ENCODE data around the gene CEND1. TPM values are rescaled to one million over a fixed set of nuclear protein-coding genes. Genes with fewer than 3 reads are reported as not detected.

Gene CEND1
- total RNA-seq, 4 donors from 2014 or later, result not detected

GRCh38 chr11:776263-776560 is 13.7 kb downstream of the CEND1 start:
- ATAC-seq (ENCODE audit: low FRiP score) (no peak), DNase-seq (ENCODE audit: low spot score) (no peak)
- TF ChIP-seq CTCF (IDR thresholded peaks at IDR 0.05), result no peak

GRCh38 chr11:774873-775592 is 14.9 kb downstream of the CEND1 start:
- no peak for TF ChIP-seq CTCF (IDR thresholded peaks at IDR 0.05)
- DNase-seq (ENCODE audit: low spot score) (no peak), ATAC-seq (ENCODE audit: low FRiP score) (no peak)

GRCh38 chr11:773830-774229 is 16.1 kb downstream of the CEND1 start:
- no peak for ATAC-seq (ENCODE audit: low FRiP score)
- TF ChIP-seq CTCF (IDR thresholded peaks at IDR 0.05), result no peak
- no peak for DNase-seq (ENCODE audit: low spot score)

- TF ChIP-seq CTCF (IDR thresholded peaks at IDR 0.05), result no peak
- no peak for ATAC-seq (ENCODE audit: low FRiP score)
- no peak for DNase-seq (ENCODE audit: low spot score)
Observed at GRCh38 chr11:773425-773824, 16.5 kb downstream of the CEND1 start.

GRCh38 chr11:772429-773390 is 17.2 kb downstream of the CEND1 start:
- ATAC-seq (ENCODE audit: low FRiP score) (no peak), DNase-seq (ENCODE audit: low spot score) (no peak)
- TF ChIP-seq CTCF (IDR thresholded peaks at IDR 0.05), result no peak

GRCh38 chr11:771617-772204 is 18.2 kb downstream of the CEND1 start:
- DNase-seq (ENCODE audit: low spot score) (no peak), ATAC-seq (ENCODE audit: low FRiP score) (no peak)
- TF ChIP-seq CTCF (IDR thresholded peaks at IDR 0.05), result no peak

Data from omental fat pad (tissue), 4 donors.